Activated gamma-delta T cell (primary cell): Measurements from ENCODE around the gene RAB23.
"Not testable (repeated sequence)": the region's sequence is repeated elsewhere in the genome, so short reads cannot be mapped to it uniquely, and the experiment has no call there.

Experiments
- DNase-seq: peaks from one replicate; lab custom pipeline; 2025; lab: John Stamatoyannopoulos, UW
- total RNA-seq, 2 donors: gene quantifications; one replicate each; lab custom pipeline; 2026; lab: John Stamatoyannopoulos, UW

Gene RAB23
- total RNA-seq: 3.4 to 4.1 reads per million in 2 donors

DNA sequence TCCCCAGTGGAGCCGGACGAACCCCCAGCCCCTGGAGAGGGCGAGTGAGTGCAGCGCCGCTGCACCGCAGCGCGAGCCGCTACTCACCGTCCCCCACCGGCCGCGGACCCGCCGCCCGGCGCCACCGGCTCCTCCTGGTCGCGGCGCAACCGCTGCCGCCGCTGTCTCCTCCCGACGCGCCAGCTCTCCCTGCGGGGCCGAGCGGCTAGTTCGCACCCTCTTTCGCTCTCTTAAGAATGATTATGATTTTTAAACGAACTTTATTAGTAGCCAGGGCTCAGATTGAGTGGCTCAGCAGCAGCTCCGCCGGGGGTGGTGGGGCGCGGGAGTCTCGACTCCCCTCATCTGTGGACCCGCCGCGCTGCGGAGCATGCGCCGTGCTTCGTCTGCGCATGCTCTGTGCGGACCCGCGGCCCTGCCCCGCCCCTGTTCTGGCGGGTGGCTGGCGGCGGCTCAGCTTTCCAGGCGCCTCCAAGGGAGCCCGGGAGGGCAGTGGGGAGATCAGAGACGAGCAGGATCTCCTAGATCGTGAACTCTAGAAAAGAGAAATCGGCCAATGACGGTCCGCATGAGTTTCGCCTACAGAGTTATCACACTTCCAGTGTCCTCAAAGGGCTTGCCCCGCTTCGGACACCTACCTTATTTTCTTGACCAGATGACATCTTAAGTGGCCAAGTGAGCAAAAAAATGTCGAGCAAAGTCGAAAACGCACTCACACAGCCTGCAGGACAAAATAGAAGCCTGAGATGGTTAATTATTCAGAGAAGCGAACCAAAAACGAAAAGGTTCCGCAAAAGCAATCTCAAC lies at the start of gene RAB23:
Gene RAB23 (minus strand): TSS at position 372 of the 807 bp plus-strand sequence. CDS start 11,927 bp downstream, outside the sequence.
- peak; percentile 71 for DNase-seq

DNA sequence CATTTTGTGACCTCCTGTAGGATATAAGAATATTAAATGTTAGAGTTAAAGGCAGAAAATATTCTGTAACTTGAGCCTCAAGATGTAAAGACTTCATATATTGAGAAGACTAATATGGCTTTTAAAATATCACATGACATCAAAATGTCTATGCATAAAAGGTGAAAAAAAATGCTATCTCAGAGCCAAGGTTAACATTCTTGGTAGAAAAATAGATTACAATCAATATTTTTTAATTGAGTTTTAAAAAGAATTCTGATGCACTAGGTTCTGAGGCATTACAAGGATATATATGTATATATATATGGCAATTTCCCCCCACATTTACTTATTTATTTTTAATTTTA lies 46.2 kb upstream of the RAB23 start:
- DNase-seq: no peak

DNA sequence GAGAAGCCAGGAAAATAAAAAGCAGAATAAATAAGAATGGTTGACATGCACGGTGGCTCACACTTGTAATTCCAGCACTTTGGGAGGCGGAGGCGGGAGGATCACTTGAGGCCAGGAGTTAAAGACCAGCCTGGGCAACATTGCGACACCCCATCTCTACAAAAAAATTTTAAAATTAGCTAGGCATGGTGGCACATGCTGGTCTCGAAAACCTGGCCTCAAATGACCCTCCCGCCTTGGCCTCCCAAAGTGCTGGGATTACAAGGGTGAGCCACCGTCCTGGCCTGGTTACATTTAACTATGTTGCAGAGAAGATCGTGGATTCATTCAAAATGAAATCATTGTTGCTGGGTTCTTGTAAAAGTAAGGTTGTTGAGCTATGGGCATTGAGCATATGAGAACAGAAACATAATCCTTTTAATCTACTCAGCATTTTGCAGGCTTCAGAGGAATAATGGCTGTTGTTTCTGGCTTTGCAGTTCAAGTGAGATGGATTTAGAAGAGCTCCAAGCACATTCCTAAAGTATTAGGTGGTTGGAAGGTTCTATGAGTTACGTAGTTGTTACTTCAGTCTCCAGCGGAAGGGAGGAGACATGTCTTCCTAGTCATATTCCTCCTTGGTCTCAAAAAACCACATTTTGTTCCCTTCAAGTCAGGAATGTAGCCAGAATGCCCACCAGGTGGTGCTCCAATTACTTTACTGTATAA lies 45.6 kb upstream of the RAB23 start:
- DNase-seq: no peak

DNA sequence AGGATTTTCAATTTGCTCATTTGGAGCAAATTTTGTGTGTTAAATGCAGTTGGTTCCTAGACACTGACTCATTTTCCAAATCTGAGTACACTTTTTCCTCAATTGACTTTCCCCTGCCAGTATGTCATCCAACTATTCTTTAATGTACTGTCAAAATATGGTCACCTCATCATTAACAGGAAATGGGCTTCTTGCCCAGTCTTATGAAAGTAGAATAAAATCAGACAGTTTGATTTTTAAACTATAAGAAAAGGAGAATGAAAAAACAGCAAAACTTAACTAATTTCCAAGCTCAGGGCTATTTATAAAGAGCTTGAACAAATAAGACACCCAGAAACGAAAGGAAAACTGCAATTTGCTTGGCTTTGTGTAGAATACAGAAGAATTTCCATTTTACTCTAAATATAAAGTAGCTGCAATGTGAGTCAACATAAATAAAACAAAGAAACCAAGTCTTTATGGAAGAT lies 43.7 kb upstream of the RAB23 start:
- DNase-seq: no peak

DNA sequence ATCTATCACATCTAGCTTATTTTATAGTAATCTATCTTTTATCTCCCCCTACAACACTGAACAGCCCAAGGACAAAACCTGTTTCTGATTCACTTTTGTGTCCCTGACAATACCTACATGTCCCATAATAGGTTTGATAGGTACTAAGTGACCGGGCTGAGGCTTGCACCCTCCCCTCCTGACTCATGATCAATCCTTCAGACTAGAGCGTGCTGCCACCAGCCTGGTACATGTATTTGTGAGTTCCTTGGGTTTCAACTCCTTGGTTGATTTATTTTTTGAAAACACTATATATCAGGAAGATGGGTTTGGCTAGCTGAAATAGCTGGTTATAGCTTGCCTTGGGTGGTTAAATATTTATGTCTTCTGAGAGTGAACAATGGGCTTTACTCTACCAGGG lies 41.6 kb upstream of the RAB23 start:
- DNase-seq: no peak

DNA sequence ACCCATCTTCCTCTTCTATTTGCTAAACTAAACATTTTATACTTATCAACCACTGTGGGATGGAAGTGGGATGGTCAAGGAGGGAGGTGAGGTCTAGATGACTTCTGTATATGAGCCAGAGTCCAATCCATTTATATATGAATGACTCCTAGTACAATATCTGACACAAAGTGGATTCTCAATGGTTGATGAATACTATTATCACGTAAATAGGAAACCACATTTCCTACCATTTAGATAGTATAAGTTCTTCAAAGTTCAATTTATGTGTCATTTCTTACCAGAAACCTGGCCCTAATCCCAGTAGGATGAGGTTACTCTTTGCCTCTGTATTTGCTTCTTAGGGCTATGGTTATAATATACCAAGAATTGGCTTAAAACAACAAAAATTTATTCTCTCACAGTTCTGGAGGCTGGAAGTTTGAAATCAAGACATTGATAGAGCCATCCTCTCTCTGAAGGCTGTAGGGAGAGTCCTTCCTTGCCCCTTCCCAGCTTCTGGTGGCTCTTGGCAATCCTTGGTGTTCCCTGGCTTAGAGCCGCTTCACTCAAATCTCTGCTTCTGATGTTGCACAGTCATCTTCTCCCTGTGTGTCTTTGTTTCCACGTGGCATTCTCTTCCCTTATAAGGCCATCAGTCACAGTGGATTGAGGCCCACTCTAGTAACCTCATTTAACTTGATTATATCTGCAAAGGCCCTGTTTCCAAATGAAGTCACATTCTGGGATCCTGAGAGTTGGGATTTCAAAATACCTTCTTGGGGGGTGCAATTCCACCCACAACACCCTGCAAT lies 41.0 kb upstream of the RAB23 start:
- DNase-seq: no peak

DNA sequence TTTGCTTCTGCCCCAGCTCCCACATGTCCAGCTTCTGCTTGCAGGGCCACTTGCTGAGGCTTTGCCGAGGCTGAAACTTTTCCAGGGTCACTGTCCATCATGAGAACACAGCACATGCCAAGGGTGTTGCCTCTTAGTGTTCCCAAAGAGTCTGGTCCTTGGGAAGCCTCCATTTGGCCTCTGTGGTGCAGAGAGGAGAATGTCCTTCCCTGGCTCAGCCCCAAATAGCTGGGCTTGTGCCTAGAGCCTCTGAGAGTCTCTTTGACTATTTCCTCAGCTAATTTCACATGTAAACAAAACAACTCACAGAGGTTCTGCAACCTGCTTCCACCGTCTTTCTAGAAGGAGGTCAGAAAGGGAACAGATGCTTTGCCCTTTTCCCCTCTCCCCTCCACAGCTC lies 40.4 kb upstream of the RAB23 start:
- no peak for DNase-seq

DNA sequence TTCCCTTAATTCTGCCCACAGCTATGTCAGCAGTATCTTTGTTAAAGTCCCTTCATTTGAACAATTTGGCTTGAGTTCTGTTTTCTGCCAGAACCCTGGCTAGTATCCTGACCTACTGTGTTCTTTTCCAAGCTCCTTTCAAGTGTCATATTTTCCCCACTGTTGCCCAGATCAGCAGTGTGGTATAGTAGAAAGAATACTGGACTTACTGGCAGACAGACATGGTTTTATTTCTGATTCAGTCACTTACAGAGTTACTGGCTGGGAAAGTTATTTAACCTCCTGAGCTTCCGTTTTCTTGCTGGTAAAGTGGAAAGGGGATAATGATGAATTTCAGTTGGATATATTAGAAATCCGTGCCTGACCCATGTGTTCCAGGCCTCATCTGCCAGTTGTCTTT lies 39.8 kb upstream of the RAB23 start:
- DNase-seq: no peak

DNA sequence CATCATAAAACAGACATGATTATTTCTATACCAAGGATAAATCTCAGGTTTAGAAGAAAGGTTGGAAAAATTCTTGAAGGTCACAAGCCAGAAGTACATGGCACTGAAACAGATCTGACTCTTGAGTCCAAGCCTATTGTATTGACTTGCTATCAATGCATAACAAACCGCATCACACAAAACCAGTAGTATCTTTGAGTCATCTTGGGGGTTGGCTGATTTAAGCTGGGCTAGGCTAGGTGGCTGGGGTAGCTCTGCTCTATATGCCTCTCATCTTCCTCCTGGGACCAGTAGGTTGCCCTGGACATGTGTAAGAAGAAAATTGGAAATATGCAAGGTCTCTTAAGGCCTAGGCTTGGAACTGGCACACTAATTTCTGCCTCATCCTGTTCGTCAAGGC lies 37.0 kb upstream of the RAB23 start:
- no peak for DNase-seq

DNA sequence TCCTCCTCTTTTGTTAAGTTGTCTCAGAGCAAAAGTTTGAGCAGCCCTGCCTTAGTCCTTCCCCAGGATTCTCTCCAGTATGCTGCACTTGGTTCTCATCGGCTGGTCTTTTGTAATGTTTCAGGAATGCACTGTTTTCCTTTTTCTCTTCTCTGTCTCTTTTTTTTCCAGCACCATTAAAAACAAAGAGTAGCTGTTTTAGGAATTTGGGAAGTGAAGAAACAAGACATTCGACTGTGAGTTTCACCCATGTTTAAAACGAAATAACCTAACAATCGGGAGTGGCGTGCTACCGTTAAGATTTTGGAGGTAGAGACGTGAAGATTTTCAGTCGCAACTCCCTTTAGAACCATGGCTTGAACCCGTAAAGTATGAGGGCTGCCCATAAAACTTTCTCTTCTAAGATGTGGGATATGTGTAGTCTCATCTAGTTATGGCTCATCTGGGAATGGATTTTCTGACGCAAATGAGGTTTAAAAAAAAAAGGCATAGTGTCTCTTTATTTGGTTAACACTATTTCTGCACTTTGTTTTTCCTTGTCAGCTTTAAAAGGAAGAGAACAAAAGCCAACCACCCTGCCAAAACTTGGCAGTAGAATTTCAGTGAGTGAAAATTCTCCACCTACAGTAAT lies 35.9 kb upstream of the RAB23 start:
- DNase-seq: no peak

DNA sequence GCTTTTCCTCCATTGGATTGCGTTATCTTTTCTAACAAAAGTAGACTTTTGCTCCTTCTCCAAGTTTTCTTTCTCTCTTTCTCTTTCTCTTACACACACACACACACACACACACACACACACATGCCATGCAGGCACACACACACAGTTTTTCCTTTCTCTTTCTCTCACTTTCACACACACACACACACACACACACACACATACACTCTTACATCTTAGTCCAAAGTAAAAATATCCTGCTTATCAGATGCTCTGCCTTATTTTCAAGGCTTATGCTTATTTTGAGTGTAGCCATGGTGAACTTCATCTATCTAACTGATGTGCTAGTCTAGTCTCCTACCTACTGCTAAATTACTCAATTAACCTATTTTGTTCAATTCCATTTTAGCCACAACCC lies 34.4 kb upstream of the RAB23 start:
- no peak for DNase-seq

DNA sequence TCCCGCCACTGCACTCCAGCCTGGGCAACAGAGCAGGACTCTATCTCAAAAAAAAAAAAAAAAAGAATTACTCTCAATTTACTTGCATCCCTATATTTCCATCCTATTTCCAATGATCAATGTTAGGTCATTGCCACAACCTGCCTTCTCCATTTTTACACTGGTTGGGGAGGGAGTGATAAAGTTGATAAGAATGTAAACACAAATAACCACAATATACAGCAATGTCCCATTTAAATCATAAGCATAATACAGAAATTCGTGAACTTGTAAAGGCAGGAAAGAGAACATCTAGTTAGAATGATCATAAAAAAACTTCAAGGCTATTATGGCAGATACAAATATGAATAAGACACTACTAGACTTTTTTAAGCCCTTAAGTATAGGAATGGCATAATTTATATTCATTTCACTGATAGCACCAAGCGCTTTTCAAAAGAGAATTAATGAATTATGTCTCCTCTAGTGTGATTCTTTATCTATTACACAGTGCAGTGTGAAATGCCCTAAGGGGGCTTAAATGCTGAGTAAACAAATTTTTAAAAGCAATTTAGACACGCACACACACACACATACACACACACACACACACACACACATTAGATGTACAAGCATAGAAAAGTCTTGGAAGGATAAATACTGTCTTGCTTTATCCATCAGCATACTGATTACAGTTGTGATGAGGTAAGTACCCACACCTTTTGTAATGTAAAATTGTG lies 33.5 kb upstream of the RAB23 start:
- no peak for DNase-seq

DNA sequence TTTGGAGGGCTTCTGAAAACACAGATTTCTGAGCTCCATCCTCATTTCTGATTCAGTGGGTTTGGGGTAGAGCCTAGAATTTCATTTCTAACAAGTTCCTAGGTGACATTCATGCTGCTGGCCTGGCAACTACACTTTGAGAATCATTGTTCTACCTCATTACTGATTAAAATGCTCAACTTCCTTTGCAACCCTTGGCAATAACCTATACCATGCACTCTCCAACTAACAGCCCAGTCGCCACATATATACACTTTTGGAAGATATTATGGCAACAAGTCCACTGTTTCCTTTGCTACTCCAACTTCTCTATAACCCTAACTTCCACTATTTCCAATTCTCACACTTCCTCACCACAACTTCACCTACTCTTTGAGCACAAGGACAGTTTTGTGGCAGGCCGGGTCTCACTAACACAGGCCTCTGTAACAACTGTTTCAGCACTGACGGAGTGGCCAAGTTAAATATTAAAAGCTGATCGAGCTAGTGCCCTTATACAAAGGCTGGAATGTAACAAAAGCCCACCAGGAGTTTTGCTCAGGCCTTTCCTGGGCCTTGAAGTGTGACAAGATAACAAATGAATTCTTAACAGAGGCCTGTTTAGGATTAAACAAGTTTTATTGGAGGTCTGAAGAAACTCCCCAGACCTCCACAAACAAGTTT lies 32.1 kb upstream of the RAB23 start:
- no peak for DNase-seq

DNA sequence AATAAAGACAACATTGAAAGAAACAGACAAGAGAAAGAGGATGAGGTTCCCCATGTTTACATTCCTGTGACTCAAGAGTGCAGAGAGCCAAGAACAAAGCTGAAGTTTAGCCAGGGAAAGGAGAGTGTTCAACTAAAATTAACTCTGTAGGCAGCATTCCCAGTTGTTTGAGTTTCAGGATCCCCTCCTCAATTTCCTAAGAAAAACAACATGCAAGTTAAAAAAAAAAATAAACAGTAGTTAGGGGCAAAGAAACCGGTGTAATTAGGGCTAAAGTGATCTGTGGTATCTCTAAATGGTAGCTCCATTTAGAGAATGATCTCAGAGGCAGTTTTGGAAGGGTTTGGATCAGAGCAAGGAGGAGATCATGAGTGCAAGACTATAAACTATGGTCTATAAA lies 30.9 kb upstream of the RAB23 start:
- DNase-seq: no peak

DNA sequence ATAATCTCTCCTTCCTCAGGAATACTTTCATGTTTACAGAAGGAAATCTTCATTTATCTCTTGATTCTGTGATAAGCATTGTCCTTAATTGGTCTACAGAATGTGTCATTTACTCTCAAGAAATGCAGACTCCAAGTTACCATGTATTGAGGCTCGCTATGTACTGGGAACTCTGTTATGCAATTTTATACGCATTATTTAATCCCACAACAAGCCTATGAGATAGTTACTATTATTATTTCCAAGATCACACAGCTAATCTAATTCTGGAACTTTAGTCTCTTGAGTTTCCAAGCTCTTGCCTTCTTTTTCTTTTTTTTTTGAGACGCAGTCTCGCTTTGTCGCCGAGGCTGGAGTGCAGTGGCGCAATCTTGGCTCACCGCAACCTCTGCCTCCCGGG lies 30.0 kb upstream of the RAB23 start:
- no peak for DNase-seq

DNA sequence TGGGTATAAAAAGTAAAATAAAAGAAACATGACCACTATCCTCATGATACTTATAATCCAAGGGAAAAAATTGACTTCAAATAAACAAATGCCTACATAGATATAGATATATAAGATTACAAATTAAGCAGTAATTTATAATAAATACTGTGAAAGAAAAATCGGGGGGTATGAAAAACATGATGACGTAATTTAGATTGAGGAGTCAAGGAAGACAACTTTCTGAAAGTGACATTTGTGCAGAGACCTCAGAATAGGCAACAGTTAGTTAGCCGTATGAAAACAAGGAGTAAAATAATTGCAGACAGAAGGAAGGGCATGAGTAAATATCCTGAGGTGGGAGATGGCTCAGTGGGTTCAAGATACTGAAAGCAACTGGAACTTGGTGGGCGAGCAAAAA lies 28.2 kb upstream of the RAB23 start:
- DNase-seq: no peak

DNA sequence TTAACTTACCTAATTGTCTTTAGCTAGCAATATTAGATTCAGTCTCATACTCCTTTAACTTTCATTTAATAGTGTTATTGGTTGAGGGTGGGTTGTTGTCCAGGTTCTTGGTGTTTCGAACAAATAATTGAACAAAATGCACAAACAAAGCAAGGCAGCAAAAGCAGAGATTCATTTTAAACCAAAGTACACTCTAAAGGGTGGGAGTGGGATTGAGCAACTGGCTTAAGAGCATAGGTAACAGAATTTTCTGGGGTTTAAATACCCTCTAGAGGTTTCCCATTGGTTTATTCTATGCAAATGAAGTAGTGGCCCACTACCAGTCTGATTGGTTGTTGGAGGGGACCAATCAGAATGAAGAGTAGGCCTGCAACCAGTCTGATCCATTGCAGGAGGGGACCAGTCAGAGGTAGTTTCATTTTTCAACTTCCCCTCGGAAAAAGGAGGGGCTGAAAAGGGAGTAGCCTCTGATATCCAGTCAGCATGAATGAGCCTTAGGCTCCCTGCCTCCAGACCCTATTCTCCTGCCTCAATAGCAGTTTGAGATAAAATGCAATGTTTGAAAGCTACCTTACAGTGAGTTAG lies 26.3 kb upstream of the RAB23 start:
- no peak for DNase-seq

DNA sequence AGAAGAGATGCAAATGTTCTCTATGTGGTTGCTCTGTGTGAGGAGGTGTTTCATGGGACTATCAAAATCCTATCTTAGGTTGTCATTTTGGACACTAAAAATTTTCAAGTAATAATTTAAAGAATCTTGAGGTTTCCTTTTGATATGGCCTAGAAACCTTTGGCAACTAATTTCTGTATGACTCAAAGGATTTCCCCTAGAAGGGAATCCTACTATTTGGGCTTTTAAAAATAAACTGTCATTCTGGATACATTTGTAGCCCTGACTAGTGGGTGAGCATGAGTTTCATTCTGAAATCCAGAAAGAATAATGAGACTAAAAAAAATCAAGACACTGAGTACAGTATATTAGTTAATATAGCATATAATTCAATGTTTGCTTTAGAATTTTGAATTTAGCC lies 25.5 kb upstream of the RAB23 start:
- DNase-seq: no peak

DNA sequence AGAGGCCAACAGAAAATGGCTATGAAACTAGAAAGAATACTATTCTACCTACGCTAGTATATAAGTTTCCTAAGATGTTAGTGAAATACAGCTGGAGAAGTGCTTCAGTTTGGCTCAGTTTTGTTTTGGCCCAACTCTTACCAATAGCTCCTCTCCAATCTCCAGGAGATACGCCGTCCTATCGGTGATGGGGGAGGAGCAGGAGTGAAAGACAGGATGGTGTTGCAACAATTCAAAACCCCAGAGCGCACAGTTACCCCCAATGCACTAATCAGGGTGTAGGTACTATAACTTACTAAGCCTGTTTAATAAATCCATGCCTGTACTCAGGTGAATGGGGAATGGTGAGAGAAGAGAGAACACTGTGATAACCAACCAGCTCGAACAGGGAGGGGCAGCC lies 24.2 kb upstream of the RAB23 start:
- DNase-seq: no peak

DNA sequence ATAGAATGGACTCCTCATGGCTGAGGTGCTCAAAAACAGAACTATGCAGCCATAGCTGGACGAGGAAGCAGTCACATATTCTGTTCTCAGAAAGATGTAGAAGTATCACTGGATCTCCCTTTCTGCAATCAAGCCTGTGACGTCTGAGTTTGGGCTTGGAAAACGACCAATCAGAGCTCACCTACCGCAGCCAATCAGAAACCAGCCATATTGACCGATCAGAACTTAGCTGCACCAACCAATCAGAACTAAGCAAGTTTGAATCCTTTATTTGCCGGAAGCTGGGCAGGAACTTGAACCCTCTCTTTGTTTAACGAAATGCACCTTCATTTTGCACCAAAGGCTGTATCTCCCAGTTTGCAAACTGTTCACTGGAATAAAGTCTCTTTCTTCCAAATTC lies 21.8 kb upstream of the RAB23 start:
- DNase-seq: no peak

DNA sequence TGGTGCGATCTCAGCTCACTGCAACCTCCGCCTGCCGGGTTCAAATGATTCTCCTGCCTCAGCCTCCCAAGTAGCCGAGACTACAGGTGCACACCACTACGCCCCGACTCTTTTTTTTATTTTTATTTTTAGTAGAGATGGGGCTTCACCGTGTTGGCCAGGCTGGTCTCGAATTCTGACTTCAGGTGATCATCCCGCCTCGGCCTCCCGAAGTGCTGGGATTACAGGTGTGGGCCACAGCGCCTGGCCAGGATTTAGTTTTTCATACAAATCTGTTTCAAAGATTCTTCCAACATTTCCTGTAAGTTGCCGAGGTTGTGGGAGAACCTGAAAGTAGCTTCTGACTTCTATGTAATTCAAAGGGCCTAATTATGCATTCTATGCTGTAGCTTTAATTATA lies 21.4 kb upstream of the RAB23 start:
- DNase-seq: not testable (repeated sequence)
